ENCODE data around the gene PARD3.
"Not testable (repeated sequence)": the region's sequence is repeated elsewhere in the genome, so short reads cannot be mapped to it uniquely, and the experiment has no call there.

The PARD3 gene

GRCh38 chr10:34815185-34816084 is at the start of gene PARD3:
Gene PARD3, minus strand, starts transcription at chr10:34815296. Its CDS starts 301 bp downstream, at chr10:34814995.
- peak; percentile 25 for DNase-seq

GRCh38 chr10:34864149-34865067 is 49.3 kb upstream of the PARD3 start:
- DNase-seq = no peak

- DNase-seq = no peak
These were observed 47.8 kb upstream of the PARD3 start for GRCh38 chr10:34862892-34863291.

DNA sequence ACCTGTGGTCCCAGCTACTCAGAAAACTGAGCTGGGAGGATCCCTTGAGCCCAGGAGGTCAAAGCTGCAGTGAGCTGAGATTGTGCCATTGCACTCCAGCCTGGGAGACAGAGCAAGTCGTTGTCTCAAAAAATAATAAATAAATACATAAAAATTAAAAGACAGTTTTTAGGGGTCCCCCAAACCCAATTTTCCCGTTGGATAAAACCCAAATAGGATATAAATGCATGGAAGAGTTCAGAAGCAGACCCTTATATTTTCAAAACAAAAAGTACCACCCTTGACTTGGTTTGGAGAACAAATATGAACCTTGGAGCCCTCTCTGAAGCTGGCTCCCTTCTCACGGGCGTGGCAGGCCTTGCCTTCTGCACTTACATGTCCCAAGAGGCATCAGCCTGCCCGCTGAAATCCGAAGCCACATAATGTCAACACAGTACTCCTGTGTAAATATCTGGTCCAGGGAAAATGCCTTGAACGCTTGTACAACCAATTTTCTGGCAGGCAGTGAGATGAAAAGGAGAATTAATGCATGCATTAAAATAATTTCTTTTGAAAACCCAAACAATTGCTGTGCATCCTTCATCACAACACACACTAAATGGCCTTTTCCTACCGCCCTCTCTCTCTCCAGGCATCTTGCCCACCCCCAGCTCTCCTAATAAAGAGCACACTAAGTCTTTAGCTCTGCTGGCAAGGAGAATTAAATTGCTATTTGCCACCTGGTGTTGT is 46.4 kb upstream of the PARD3 start:
- peak; percentile 61 for DNase-seq

DNA sequence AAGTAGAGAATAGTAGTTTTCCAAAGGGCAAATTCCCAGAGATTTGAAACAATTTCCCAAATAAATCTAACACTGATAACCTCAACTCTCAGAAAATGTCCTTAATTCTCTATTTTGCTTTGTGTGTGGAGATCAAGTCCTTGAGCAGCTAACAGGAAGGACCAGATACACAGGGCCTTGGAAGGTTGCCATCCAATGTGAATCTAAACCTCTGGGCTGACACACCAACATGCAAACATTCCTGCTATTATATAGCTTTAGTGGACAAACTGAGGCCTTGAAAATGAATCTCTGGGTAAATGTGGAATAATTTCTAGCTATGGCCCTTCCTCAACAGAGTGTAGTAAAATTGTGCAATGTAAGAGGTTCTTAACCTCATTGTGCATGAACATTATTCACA is 44.1 kb upstream of the PARD3 start:
- no peak for DNase-seq

DNA sequence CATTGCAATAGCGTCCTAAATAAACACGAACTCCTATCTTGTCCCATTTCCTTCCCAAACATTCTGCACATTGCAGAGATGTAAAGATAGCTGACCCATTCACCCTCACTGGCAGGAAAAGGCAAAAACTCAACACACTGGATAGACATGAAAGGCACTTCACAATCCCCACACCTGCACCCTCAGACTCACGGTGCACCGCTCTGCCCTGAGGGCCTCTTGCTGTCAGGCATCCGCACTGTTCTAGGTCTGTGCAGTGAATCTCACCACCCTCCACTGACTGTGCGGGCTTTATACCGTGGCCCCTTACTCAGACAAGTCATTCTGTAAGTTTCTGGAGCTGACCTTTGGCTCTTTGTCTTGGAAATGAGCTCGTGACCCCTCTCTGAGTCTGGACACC is 42.9 kb upstream of the PARD3 start:
- no peak for DNase-seq

GRCh38 chr10:34854147-34854601 is 39.1 kb upstream of the PARD3 start:
- DNase-seq = peak; percentile 30

GRCh38 chr10:34853357-34853756 is 38.3 kb upstream of the PARD3 start:
- DNase-seq = no peak

GRCh38 chr10:34850558-34850957 is 35.5 kb upstream of the PARD3 start:
- DNase-seq = no peak

- no peak for DNase-seq
These were observed 34.9 kb upstream of the PARD3 start for GRCh38 chr10:34850036-34850435.

DNA sequence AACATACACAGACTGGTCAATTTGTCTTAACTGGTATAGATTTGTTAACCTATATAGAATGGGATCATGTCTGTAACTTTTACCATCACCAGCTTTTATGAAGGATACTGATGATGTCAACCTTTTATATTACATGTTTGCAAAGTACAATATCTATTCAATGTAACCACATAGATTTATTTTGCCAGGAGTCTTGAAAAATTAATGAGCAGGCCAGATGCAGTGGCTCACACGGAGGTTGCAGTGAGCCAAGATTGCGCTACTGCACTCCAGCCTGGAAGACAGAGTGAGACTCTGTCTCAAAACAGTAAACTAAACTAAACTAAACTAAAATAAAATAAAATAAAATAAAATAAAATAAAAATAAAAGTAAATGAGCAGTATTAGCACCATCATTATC is 30.0 kb upstream of the PARD3 start:
- no peak for DNase-seq

DNA sequence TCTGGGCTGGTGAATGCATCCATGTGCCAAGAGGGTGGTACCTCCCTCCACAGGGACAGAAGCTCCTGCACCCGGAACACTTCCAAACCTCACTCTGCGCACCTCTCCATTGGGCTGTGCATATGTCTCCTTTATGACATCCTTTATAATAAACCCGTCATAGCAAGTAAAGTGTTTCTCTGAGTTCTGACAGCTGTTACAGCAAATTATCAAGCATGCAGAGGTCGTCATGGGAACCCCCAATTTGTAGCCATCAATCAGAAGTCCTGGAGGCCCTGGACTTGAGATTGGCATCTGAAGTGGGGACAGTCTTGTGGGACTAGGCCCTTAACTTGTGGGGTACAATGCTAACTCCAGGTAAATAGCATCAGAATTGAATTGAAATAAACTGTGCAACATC is 29.4 kb upstream of the PARD3 start:
- DNase-seq = no peak

GRCh38 chr10:34843470-34843869 is 28.4 kb upstream of the PARD3 start:
- DNase-seq = not testable (repeated sequence)

DNA sequence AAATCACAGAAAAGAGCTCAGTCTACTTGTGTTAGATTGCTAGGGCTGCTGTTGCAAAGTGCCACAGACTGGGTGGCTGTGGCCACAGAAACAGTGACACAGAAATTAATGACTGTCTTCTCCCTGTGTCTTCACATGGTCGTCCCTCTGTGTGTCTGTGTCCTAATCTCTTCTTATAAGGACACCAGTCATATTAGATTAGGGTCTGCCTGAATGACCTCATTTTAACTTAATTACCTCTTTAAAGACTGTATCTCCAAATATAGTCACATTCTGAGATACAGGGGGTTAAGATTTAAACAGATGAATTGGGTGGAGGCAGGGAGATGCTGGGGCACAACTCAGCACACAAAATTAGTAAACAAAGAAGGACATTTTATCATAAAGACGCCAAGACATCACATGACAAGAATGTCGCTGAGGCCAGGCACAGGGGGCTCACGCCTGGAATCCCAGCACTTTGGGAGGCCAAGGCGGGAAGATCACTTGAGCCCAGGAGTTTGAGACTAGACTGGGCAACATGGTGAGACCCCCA is 23.3 kb upstream of the PARD3 start:
- DNase-seq = no peak

- no peak for DNase-seq
These were observed 20.9 kb upstream of the PARD3 start for GRCh38 chr10:34835908-34836508.

- no peak for DNase-seq
These were observed 19.2 kb upstream of the PARD3 start for GRCh38 chr10:34834274-34834673.

DNA sequence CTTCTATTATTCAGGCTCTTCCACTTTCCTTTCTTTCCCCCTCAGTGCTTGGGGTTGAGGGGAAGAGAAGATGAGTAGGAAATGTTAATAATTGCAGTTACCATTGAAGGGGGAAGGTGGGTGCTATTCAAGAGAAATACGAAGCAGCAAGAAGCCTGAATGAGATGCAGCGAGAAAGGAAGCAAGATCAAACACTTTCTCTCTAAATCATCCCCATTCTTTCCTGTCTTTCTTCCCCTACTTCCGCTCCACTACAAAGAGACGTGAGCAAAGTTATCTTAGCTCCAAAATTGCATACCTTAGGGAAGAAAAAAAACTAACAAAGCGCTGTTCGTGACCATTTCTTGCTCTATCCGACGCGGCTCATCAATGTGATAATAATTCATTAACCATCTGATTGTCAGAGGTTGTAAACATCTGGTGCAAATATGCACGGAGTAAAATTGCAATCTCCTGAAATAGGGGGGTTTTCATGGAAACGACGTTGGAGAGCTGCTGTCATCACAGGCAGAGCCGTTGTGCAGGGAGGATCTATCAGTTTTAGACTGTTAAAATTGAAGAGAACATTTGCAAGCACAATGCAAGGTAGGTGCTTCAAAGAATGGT is 15.2 kb upstream of the PARD3 start:
- no peak for DNase-seq

GRCh38 chr10:34826857-34827766 is 12.0 kb upstream of the PARD3 start:
- no peak for DNase-seq

GRCh38 chr10:34826221-34826620 is 11.1 kb upstream of the PARD3 start:
- no peak for DNase-seq

GRCh38 chr10:34825414-34825813 is 10.3 kb upstream of the PARD3 start:
- DNase-seq = no peak

- no peak for DNase-seq
These were observed 9.8 kb upstream of the PARD3 start for GRCh38 chr10:34824870-34825269.
